Choroid plexus epithelial cell (primary cell): ENCODE measurements around the gene CLIC2.

Source experiments
- DNase-seq: peaks from one replicate; pipeline ENCODE4 v3.0.0-alpha.2; 2010; ENCODE audit warnings: low read depth
- H3K4me3 ChIP-seq: 2 replicates; pipeline ENCODE4 v1.5.1; 2011; ENCODE audit warnings: low read depth, mild to moderate bottlenecking, control low read depth, low read length, moderate library complexity
- TF ChIP-seq, protein P1 (sequence below): conservative IDR thresholded peaks from 2 replicates; pipeline ENCODE4 v1.5.1; 2011; ENCODE audit warnings: low read depth, mild to moderate bottlenecking, control low read depth, inconsistent platforms, low read length, moderate library complexity

Gene CLIC2

DNA sequence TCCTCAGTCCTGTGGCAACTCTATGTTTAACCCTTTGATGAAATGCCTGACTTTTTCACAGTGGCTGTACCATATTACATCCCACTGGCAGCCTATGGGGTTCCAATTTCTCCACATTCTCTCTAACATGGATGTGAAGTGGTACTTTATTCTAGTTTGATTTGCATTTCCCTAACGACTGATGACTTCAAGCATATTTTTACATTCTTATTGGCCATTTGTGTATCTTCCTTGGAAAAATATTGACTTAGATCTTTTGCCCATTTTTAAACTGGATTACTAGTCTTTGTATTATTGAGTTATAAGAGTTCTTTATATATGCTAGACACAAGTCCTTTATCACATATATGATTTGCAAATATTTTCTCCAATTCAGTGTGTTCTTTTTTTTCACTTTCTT is 68.0 kb downstream of the CLIC2 start:
- DNase-seq, result peak; percentile 2
- H3K4me3 ChIP-seq, result no peak overlapping the region
- TF ChIP-seq, protein P1, sequence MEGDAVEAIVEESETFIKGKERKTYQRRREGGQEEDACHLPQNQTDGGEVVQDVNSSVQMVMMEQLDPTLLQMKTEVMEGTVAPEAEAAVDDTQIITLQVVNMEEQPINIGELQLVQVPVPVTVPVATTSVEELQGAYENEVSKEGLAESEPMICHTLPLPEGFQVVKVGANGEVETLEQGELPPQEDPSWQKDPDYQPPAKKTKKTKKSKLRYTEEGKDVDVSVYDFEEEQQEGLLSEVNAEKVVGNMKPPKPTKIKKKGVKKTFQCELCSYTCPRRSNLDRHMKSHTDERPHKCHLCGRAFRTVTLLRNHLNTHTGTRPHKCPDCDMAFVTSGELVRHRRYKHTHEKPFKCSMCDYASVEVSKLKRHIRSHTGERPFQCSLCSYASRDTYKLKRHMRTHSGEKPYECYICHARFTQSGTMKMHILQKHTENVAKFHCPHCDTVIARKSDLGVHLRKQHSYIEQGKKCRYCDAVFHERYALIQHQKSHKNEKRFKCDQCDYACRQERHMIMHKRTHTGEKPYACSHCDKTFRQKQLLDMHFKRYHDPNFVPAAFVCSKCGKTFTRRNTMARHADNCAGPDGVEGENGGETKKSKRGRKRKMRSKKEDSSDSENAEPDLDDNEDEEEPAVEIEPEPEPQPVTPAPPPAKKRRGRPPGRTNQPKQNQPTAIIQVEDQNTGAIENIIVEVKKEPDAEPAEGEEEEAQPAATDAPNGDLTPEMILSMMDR, result no peak

DNA sequence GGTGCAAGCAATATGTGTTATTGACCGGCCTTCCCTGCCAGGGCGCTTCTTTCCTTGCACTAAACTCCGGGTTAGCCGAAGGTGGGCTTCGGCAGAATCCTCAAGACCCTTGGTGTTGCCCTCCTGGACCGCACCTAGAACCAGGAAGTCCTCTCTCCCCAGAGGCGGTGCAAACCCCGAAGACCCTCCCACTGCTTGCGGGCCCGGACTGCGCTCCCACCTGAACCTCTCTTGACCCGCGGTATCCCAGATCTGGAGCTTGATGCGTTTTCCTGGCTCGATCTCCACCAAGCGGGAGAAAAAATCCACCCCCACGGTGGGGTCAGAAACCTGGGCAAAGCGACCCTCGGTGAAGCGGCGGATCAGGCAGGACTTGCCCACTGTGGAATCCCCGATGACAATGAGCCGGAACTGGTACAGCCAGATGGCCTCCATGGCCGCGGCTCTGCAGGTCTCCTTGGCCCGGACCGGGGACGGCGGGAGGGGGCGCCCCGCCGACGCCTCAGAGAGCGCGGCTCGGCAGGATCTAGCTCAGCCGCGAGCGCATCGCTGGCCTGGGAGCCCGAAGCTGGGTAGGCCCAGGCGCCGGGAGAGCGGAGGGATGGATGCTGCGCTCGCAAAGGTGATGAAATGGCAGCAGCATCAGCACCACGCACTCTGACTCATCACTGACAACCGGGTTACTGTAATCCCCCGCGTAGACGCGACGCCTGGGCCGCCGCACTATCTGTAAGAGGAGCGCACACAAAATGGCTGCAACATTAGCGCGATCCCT is 70.4 kb downstream of the CLIC2 start, which contains the start of gene RAB39B:
RAB39B (minus strand) TSS at position 638 of the 775 bp plus-strand sequence; CDS start at position 435, 203 bp downstream.
- TF ChIP-seq, protein P1, result no peak

DNA sequence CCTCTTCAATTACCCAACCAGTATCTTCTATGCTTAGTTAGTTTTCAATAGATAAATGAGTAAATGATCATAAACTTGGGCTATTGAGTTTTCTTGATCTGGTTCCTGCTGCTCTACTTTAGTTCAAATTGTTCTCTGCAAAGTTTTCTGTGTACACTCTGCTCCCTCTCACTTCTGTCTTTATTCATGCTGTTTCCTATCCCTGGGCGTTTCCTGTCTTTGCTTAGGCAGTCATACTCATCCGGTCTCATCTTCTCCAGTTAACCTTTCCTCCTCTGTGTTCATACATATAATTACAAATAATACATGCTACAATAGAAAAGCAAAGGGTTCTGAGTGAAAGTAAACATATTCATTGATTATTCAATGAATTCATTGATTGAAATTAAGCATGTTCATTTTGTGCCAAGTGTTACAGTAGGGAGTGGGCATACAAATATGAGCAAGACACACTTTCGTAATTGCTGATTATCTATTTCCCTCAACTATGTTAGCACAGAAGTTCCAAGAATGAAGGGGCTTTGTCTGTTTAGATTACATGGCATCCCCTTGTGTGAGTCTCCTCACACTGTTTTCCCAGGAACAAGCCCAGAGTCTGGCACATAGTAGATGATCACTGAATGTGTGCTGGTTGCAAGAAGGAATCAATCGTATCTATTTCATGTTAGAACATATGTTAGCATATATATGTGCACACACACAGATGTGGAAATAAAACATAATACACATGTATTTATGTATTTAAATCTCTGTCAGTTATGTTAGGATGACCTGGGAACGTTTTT is 71.3 kb downstream of the CLIC2 start:
- no peak overlapping the region for H3K4me3 ChIP-seq
- DNase-seq, result no peak
- TF ChIP-seq, protein P1, result no peak

More for the DNA sequence above, 70.4 kb downstream of the CLIC2 start, which contains the start of gene RAB39B:
- no peak within 1 kb of the TSS for H3K4me3 ChIP-seq
- peak; percentile 60 for DNase-seq

DNA sequence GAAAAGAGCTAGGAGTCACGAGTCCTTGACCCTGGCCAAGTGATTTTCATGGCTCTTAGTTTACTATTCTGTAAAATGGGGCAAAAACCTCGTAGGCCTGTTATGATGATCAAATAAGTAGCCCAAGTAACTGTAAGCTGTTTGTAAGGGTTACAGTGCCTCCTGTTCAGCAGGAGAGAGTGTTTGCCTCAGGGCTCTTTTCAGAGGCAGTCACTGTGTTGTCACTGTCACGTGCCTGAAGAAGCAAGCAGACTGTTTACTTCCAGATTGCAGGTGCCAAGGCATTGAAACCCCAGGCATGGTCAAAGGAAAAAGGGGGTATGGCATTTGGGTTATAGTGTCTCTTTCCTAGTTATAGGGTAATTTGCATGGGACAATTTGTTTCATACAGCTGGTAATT is 74.7 kb downstream of the CLIC2 start:
- TF ChIP-seq, protein P1, result no peak
- no peak overlapping the region for H3K4me3 ChIP-seq
- no peak for DNase-seq

DNA sequence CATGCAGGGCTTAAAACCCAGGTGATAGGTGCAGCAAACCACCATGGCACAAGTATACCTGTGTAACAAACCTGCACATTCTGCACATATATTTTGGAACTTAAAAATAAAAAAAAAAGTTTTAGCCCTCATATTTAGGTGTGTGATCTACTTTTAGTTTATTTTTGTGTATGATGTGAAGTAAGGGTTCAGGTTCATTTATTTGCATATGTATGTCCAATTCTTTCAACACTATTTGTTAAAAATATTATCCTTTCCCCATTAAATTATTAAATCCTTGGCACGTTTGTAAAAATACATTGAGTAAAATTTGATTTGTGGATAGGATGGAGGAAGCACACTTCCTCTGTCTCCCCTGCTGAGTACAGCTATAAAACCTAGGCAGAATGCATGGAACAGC is 83.0 kb downstream of the CLIC2 start:
- DNase-seq, result no peak
- no peak overlapping the region for H3K4me3 ChIP-seq
- TF ChIP-seq, protein P1, result no peak

DNA sequence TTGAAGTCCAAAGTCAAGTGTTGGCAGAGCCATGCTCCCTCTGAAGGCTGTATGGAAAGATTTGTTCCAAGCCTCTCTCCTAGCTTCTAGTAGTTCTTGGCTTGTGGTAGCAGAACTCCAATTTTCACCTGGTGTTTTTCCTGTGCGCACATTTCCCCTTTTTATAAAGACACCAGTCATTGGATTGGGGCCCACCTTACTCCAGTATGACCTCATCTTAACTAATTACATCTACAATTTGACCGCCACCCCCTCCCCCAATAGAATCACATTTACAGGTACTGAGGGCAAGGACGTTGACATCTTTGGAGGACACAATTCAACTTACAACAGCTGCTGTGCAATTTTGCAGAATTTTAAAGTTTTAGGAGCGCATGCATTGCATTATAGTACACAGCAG is 86.9 kb downstream of the CLIC2 start:
- TF ChIP-seq, protein P1, result no peak
- no peak overlapping the region for H3K4me3 ChIP-seq
- DNase-seq, result no peak
